A549 (cell line): ENCODE measurements around the gene RBM47. TPM values are rescaled to one million over a fixed set of nuclear protein-coding genes. Genes with fewer than 3 reads are reported as not detected.
A peak's percentile ranks its signal among the peaks of the same experiment; 100 is the strongest.
"Not testable (repeated sequence)": the region's sequence is repeated elsewhere in the genome, so short reads cannot be mapped to it uniquely, and the experiment has no call there.

ENCODE experiments used
- ATAC-seq, 2 experiments: fragments of 200-7000 bp in 1 of 2; fragments of >200 bp in 1 of 2; cut with Nextera tagmentation in 1 of 2; cut with Tn5 transposase in 1 of 2; 3 replicates each; pipeline versions ENCODE4 v1.8.0 to v1.9.1; 2018 to 2020; ENCODE audit warnings: mild to moderate bottlenecking in 1 of 2, moderate library complexity in 1 of 2
- CTCF ChIA-PET: fragments of 300-600 bp; sonication (Branson Sonifier 250); formaldehyde crosslinking; extraction: SDS; loops from one replicate; lab custom pipeline; 2021; ENCODE audit warnings: antibody characterized with exemption, inconsistent platforms; lab: Yijun Ruan, JAX
- POLR2A ChIA-PET: fragments of 350-600 bp; formaldehyde crosslinking; extraction: SDS; loops from one replicate; lab custom pipeline; 2021; ENCODE audit warnings: antibody characterized with exemption, inconsistent platforms; lab: Yijun Ruan, JAX
- DNase-seq, 2 experiments: peaks; one replicate each; pipeline versions ENCODE4 v3.0.0 to v3.0.0-alpha.2; 2011 to 2016; ENCODE audit warnings: low read depth in 1 of 2, low spot score in 1 of 2
- FAIRE-seq: peaks from 2 replicates; lab custom pipeline; 2011; peaks lifted over from hg19 to GRCh38; lab: Jason Lieb, UNC
- H3K27ac ChIP-seq, 2 experiments: fragments of >200 bp; sonication (Bioruptor Twin); formaldehyde crosslinking; 3 replicates each; pipeline ENCODE4 v1.5.1; 2016 to 2017
- H3K4me1 ChIP-seq: fragments of >200 bp; sonication (Bioruptor Twin); formaldehyde crosslinking; 3 replicates; pipeline ENCODE4 v1.6.1; 2016
- H3K4me2 ChIP-seq: fragments of >200 bp; sonication (Bioruptor Twin); formaldehyde crosslinking; 3 replicates; pipeline ENCODE4 v1.6.1; 2016
- H3K4me3 ChIP-seq: fragments of >200 bp; sonication (Bioruptor Twin); formaldehyde crosslinking; 3 replicates; pipeline ENCODE4 v1.5.1; 2016
- H3K9me3 ChIP-seq: fragments of >200 bp; sonication (Bioruptor Twin); formaldehyde crosslinking; 3 replicates; pipeline ENCODE4 v1.6.1; 2016
- CHD2 ChIP-seq: fragments of 150-350 bp; IDR thresholded peaks from 2 replicates; pipeline ENCODE4 v1.6.1; 2014; ENCODE audit warnings: low read length; ENCODE audit not compliant: partially characterized antibody
- FOSL2 ChIP-seq, 2 experiments: fragments of 450-650 bp in 1 of 2; fragments of >200 bp in 1 of 2; sonication (Bioruptor Twin) in 1 of 2; formaldehyde crosslinking; IDR thresholded peaks; 2 replicates each; pipeline versions ENCODE4 v1.5.0 to v1.6.1; 2016 to 2020; ENCODE audit warnings: mild to moderate bottlenecking in 1 of 2, moderate library complexity in 1 of 2
- FOXS1 ChIP-seq: fragments of 250-450 bp; sonication (Bioruptor Pico); IDR thresholded peaks from 2 replicates; pipeline ENCODE4 v1.5.0; 2020; ENCODE audit warnings: mild to moderate bottlenecking, moderate library complexity
- HEYL ChIP-seq: fragments of 250-450 bp; sonication (Bioruptor Pico); IDR thresholded peaks from 2 replicates; pipeline ENCODE4 v1.8.0; 2021; ENCODE audit warnings: mild to moderate bottlenecking, moderate library complexity
- JUNB ChIP-seq: fragments of >200 bp; sonication (Bioruptor Twin); formaldehyde crosslinking; IDR thresholded peaks from 2 replicates; pipeline ENCODE4 v1.6.1; 2016
- KDM1A ChIP-seq: fragments of 200-600 bp; sonication (generic); IDR thresholded peaks from 2 replicates; pipeline ENCODE4 v1.6.1; 2016; ENCODE audit warnings: low read depth, mild to moderate bottlenecking
- KDM5A ChIP-seq: fragments of 200-600 bp; sonication (generic); IDR thresholded peaks from 2 replicates; pipeline ENCODE4 v1.6.1; 2016; ENCODE audit warnings: antibody characterized with exemption, mild to moderate bottlenecking
- POLR2A ChIP-seq: IDR thresholded peaks from 2 replicates; pipeline ENCODE4 v1.6.1; 2012; ENCODE audit warnings: mild to moderate bottlenecking, low read length
- RAD21 ChIP-seq, 2 experiments: fragments of >200 bp in 1 of 2; sonication (Bioruptor Twin) in 1 of 2; formaldehyde crosslinking in 1 of 2; IDR thresholded peaks in 1 of 2; conservative IDR thresholded peaks in 1 of 2; 2 replicates in 1 of 2; 3 replicates in 1 of 2; pipeline ENCODE4 v1.6.1; 2012 to 2018; ENCODE audit warnings: inconsistent platforms in 1 of 2
- SMC3 ChIP-seq: fragments of >200 bp; sonication (Bioruptor Twin); formaldehyde crosslinking; IDR thresholded peaks from 3 replicates; pipeline ENCODE4 v1.6.1; 2018; ENCODE audit warnings: inconsistent platforms
- WGBS: methylation state at CpG from one replicate; pipeline ENCODE4 v1.1.6; 2017; ENCODE audit errors: missing lambda C conversion rate; 5-methylcytosine and 5-hydroxymethylcytosine counted together
- polyA plus RNA-seq, 4 experiments: library from polyadenylated mRNA; depleted of rRNA in 3 of 4; stranded (reverse); fragments of >200 nt; fragmentation: RNase III in 1 of 4; extraction: RNeasy Plus Mini Kit Qiagen cat#74134 plus additional on column Dnase treatment in 1 of 4; gene quantifications; 2 replicates in 3 of 4; 3 replicates in 1 of 4; pipeline ENCODE4 v1.2.3, GENCODE V29; 2011 to 2017
- TF ChIP-seq, protein P1 (sequence below): fragments of 450-650 bp; IDR thresholded peaks from 2 replicates; pipeline ENCODE4 v1.6.1; 2014; ENCODE audit warnings: antibody characterized with exemption
- TF ChIP-seq, protein P2 (sequence below): fragments of 200-600 bp; sonication (generic); IDR thresholded peaks from 2 replicates; pipeline ENCODE4 v1.6.1; 2016; ENCODE audit warnings: antibody characterized with exemption, mild to moderate bottlenecking, moderate library complexity
- TF ChIP-seq, protein P3 (sequence below): fragments of >200 bp; sonication (Bioruptor Twin); formaldehyde crosslinking; IDR thresholded peaks from 3 replicates; pipeline ENCODE4 v1.5.1; 2016

The RBM47 gene
- polyA plus RNA-seq, 2 of the 4 experiments (the other 2 are of a cell fraction): 38.1 to 43.3 TPM

DNA sequence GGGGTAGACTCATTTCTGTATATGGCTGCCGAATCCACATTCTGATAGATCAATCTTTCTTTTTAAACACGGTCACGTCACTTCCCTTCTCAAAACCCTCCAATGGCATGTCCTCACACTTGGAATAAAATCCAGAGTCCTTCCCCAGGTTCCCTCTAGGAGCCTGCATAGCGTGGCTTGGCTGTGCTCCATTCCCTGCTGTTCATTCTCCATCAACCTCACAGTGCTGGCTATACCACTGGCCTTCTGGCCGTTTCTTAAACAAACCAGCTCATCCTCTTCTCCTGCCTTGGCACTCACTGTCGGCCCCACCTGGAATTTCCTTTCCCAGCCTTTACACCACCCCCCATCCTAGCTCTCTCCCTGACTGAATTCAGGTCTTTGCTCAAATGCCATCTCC lies 77.1 kb downstream of the RBM47 start (continued):
- TF ChIP-seq KDM1A (no peak), KDM5A (no peak), HEYL (CRISPR knock-in tag) (no peak), JUNB (no peak), POLR2A (no peak)
- TF ChIP-seq, protein P1, sequence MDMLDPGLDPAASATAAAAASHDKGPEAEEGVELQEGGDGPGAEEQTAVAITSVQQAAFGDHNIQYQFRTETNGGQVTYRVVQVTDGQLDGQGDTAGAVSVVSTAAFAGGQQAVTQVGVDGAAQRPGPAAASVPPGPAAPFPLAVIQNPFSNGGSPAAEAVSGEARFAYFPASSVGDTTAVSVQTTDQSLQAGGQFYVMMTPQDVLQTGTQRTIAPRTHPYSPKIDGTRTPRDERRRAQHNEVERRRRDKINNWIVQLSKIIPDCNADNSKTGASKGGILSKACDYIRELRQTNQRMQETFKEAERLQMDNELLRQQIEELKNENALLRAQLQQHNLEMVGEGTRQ: no peak
- TF ChIP-seq, all 56 proteins: peak for 0

DNA sequence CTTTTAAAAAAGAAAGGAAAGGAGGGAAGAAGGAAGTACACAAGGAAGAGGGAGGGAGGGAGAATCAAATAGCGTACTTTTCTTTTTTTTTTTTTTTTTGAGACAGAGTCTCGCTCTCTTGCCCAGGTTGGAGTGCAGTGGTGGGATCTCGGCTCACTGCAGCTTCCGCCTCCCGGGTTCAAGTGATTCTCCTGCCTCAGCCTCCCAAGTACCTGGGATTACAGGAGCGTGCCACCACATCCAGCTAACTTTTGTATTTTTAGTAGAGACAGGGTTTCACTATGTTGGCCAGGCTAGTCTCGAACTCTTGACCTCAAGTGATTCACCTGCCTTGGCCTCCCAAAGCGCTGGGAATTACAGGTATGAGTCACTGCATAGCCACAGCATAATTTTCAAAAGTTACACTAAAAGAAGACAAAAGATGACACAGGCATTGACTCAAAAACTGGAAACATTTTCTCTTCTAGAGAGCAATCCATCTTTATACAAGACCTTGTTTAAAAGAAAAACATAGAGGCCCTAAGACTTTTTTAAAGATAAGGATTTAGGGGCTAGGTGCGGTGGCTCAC lies 78.0 kb downstream of the RBM47 start:
- H3K9me3 ChIP-seq; DNase-seq; POLR2A ChIA-PET; FAIRE-seq; ATAC-seq; TF ChIP-seq FOSL2 (IDR thresholded peaks at IDR 0.05): not testable (repeated sequence)
- Histone ChIP-seq H3K4me3 (0 out of 3 replicates have a peak overlapping the region, but pooled peaks have one; percentile 4), H3K4me2 (peak overlapping the region; percentile 81), H3K27ac (peak overlapping the region; percentile 64 to 80), H3K4me1 (peaks cover 49% of the 10 kb centered on the region)
- peak; percentile 66 for TF ChIP-seq FOSL2 (CRISPR knock-in tag; IDR thresholded peaks at IDR 0.05)
- CTCF ChIA-PET: interaction anchor here (0.8 to 1.3 kb wide), 2 partner anchors 11 to 38 kb away, joined by 3 to 4 read pairs; no protein-coding TSS in a partner anchor
- 69% methylated on average over 9 of the region's 9 CpGs for WGBS

DNA sequence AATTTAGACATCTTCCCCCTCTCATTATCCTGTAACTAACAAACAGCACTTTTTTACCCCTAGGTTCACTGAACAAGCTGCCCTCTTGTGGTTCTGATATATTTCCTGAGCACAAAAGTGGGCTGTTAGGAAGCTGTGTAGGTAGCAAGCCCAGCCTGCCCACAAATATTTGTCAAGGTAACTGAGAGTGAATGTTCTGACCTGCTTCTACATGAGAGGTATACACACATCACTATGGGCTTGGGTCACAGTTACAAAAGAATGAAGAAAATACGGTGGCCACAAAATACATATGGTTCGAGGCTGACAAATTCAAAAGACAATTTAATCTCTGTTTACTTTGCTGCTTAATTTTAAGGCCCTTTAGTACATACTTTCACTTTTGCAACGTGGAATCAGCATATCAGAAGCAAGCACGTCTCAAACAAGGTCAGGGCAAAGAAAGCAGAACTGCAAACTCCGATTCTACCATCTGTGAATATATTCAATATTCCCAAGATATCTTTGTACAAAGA lies 78.7 kb downstream of the RBM47 start:
- TF ChIP-seq, protein P2, sequence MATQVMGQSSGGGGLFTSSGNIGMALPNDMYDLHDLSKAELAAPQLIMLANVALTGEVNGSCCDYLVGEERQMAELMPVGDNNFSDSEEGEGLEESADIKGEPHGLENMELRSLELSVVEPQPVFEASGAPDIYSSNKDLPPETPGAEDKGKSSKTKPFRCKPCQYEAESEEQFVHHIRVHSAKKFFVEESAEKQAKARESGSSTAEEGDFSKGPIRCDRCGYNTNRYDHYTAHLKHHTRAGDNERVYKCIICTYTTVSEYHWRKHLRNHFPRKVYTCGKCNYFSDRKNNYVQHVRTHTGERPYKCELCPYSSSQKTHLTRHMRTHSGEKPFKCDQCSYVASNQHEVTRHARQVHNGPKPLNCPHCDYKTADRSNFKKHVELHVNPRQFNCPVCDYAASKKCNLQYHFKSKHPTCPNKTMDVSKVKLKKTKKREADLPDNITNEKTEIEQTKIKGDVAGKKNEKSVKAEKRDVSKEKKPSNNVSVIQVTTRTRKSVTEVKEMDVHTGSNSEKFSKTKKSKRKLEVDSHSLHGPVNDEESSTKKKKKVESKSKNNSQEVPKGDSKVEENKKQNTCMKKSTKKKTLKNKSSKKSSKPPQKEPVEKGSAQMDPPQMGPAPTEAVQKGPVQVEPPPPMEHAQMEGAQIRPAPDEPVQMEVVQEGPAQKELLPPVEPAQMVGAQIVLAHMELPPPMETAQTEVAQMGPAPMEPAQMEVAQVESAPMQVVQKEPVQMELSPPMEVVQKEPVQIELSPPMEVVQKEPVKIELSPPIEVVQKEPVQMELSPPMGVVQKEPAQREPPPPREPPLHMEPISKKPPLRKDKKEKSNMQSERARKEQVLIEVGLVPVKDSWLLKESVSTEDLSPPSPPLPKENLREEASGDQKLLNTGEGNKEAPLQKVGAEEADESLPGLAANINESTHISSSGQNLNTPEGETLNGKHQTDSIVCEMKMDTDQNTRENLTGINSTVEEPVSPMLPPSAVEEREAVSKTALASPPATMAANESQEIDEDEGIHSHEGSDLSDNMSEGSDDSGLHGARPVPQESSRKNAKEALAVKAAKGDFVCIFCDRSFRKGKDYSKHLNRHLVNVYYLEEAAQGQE: no peak
- TF ChIP-seq FOXS1 (no peak), CHD2 (no peak), RAD21 (conservative IDR thresholded peaks at IDR 0.05 in 1 of 2, IDR thresholded peaks at IDR 0.05 in 1 of 2) (peak; percentile 50 to 60), SMC3 (peak; percentile 55)
- TF ChIP-seq, protein P3, sequence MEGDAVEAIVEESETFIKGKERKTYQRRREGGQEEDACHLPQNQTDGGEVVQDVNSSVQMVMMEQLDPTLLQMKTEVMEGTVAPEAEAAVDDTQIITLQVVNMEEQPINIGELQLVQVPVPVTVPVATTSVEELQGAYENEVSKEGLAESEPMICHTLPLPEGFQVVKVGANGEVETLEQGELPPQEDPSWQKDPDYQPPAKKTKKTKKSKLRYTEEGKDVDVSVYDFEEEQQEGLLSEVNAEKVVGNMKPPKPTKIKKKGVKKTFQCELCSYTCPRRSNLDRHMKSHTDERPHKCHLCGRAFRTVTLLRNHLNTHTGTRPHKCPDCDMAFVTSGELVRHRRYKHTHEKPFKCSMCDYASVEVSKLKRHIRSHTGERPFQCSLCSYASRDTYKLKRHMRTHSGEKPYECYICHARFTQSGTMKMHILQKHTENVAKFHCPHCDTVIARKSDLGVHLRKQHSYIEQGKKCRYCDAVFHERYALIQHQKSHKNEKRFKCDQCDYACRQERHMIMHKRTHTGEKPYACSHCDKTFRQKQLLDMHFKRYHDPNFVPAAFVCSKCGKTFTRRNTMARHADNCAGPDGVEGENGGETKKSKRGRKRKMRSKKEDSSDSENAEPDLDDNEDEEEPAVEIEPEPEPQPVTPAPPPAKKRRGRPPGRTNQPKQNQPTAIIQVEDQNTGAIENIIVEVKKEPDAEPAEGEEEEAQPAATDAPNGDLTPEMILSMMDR: peak; percentile 36; the same call in 2 of the 3 replicates
- Histone ChIP-seq H3K4me3 (0 out of 3 replicates have a peak overlapping the region, but pooled peaks have one; percentile 4), H3K9me3 (no peaks in the 10 kb centered on the region), H3K27ac (peak overlapping the region; percentile 64 to 80), H3K4me1 (peaks cover 51% of the 10 kb centered on the region), H3K4me2 (peak overlapping the region; percentile 81)
- 15% methylated on average over 5 of the region's 5 CpGs for WGBS
- POLR2A ChIA-PET: no interaction called here
- DNase-seq: peak; percentile 25 to 50
- no peak for FAIRE-seq
- CTCF ChIA-PET: interaction anchor here (0.6 to 1.9 kb wide), 7 partner anchors 12 to 242 kb away, joined by 3 to 10 read pairs (median 3); no protein-coding TSS in a partner anchor
- ATAC-seq: peak; percentile 69 to 78; a peak in 5 of 6 replicates
